ENCODE data around the gene FAM78B. TPM values are rescaled to one million over a fixed set of nuclear protein-coding genes. Genes with fewer than 3 reads are reported as not detected.

Gene FAM78B, protein sequence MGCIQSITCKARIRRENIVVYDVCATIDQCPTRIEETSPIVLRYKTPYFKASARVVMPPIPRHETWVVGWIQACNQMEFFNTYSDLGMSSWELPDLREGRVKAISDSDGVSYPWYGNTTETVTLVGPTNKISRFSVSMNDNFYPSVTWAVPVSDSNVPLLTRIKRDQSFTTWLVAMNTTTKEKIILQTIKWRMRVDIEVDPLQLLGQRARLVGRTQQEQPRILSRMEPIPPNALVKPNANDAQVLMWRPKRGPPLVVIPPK
- total RNA-seq (ENCODE audit: unreplicated experiment): 66.0 TPM
- long read RNA-seq, partial matches to known transcripts: 0 of 8 reads
- long read RNA-seq, other reads (novel, unspliced or antisense): 7 of 8 reads

DNA sequence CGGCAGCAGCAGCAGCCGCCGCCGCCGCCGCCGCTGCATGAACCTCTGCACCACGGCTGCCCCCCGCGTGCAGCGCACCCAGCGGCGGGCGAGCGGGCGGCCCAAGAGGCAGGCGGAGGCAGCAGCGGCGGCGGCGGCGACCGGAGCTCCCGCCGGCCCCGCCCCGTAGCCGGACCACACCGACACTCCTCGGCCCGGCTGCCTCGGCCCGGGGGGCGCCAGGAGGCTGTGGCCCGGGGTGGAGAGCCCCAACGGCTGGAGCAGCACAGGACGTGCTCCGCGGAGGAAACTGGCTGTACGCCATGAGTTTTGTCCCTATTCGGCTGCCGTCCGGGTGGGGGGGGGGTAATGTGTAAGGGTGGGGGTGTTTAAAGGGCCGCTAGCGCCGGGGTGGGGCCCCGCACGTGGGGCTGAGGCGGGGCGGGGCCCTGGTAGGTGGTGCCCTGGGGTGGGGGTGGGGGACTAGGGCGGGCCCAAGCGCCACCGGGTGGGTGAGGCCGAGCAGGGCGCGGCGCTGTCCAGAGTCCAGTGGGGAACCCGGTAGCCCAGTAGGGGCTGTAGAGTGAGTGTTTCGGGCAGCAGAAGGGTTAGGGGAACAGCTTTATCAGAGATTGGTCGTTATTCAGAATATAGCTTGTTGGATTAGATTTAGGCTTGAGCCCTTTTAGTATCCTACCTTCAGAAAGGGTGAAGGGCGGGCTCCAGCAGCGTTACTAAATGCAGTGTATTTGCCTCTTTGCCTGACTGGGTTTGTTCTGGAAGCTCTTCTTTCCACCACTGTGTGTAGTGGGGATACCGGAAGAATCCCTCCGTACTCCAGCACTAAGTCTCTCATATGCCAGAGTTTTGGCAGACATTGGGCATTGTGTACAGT lies at the start of gene FAM78B:
Gene FAM78B (minus strand): TSS at position 304 of the 874 bp plus-strand sequence. CDS start 753 bp downstream, outside the sequence.
- peaks cover 11% of the 10 kb centered on the region for H3K27me3 Mint-ChIP-seq (ENCODE audit: unreplicated experiment)
- peak within 1 kb of the TSS; percentile 97 for H3K4me3 Mint-ChIP-seq (ENCODE audit: unreplicated experiment)
- no peaks in the 10 kb centered on the region for H3K36me3 Mint-ChIP-seq (ENCODE audit: unreplicated experiment)
- peaks cover 31% of the 10 kb centered on the region for H3K4me1 Mint-ChIP-seq (ENCODE audit: low read depth, unreplicated experiment)
- H3K27ac Mint-ChIP-seq (ENCODE audit: unreplicated experiment): peak within 1 kb of the TSS; percentile 94
- TF ChIP-seq, protein P1, sequence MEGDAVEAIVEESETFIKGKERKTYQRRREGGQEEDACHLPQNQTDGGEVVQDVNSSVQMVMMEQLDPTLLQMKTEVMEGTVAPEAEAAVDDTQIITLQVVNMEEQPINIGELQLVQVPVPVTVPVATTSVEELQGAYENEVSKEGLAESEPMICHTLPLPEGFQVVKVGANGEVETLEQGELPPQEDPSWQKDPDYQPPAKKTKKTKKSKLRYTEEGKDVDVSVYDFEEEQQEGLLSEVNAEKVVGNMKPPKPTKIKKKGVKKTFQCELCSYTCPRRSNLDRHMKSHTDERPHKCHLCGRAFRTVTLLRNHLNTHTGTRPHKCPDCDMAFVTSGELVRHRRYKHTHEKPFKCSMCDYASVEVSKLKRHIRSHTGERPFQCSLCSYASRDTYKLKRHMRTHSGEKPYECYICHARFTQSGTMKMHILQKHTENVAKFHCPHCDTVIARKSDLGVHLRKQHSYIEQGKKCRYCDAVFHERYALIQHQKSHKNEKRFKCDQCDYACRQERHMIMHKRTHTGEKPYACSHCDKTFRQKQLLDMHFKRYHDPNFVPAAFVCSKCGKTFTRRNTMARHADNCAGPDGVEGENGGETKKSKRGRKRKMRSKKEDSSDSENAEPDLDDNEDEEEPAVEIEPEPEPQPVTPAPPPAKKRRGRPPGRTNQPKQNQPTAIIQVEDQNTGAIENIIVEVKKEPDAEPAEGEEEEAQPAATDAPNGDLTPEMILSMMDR (IDR thresholded peaks at IDR 0.05; ENCODE audit: partially characterized antibody, unreplicated experiment): no peak
- peak; percentile 82 for DNase-seq
- H3K9me3 Mint-ChIP-seq (ENCODE audit: unreplicated experiment): peaks cover 14% of the 10 kb centered on the region

GRCh38 chr1:166202546-166202945 lies 35.7 kb upstream of the FAM78B start:
- Mint-ChIP-seq H3K9me3 (ENCODE audit: unreplicated experiment) (no peaks in the 10 kb centered on the region), H3K4me1 (ENCODE audit: low read depth, unreplicated experiment) (no peaks in the 10 kb centered on the region), H3K27ac (ENCODE audit: unreplicated experiment) (no peak overlapping the region), H3K4me3 (ENCODE audit: unreplicated experiment) (no peak overlapping the region), H3K36me3 (ENCODE audit: unreplicated experiment) (no peaks in the 10 kb centered on the region), H3K27me3 (ENCODE audit: unreplicated experiment) (no peaks in the 10 kb centered on the region)
- DNase-seq: no peak
- TF ChIP-seq, protein P1 (IDR thresholded peaks at IDR 0.05; ENCODE audit: partially characterized antibody, unreplicated experiment): no peak

DNA sequence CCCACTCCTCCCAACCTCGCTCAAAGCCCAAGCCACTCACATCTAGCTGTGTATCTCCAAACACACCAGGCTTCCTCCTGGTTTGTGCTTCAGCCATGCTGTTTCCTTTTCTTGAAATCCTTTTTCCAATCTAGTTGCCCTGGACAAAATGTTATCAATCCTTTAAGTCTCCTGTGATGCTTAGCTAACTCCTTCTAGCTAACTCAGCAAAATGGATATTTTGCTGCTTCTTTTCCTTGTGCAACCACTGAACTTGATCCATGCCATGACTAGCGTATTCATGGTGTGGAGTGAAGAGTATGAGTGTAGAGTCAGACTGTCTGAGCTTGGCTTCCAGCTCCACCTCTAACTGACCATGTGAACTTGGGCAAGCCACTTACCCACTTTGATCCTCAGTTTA lies 33.9 kb upstream of the FAM78B start:
- no peak overlapping the region for H3K27ac Mint-ChIP-seq (ENCODE audit: unreplicated experiment)
- no peaks in the 10 kb centered on the region for H3K36me3 Mint-ChIP-seq (ENCODE audit: unreplicated experiment)
- H3K27me3 Mint-ChIP-seq (ENCODE audit: unreplicated experiment): no peaks in the 10 kb centered on the region
- DNase-seq: no peak
- no peak overlapping the region for H3K4me3 Mint-ChIP-seq (ENCODE audit: unreplicated experiment)
- H3K4me1 Mint-ChIP-seq (ENCODE audit: low read depth, unreplicated experiment): no peaks in the 10 kb centered on the region
- TF ChIP-seq, protein P1 (IDR thresholded peaks at IDR 0.05; ENCODE audit: partially characterized antibody, unreplicated experiment): no peak
- H3K9me3 Mint-ChIP-seq (ENCODE audit: unreplicated experiment): no peaks in the 10 kb centered on the region

DNA sequence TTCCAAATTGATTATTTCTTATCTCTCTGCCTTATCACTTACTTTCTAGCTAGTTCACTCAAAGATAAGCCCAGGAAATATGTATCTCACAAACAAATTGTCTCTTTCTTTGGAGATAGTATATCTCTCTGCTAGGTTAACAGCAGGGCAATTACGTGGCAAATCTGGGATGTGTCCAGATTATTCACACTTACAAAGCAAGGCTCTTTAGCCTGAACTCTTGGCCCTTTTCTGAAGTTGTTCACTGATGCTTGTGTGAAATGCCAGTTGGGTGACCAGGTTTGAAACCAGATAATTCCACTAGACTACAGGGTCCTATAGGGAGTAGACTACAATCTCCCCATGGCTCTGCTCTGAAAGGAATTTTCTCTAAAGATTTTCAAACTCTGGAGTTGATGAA lies 30.8 kb upstream of the FAM78B start:
- Mint-ChIP-seq H3K4me1 (ENCODE audit: low read depth, unreplicated experiment) (peaks cover 5% of the 10 kb centered on the region), H3K27me3 (ENCODE audit: unreplicated experiment) (no peaks in the 10 kb centered on the region), H3K36me3 (ENCODE audit: unreplicated experiment) (no peaks in the 10 kb centered on the region), H3K9me3 (ENCODE audit: unreplicated experiment) (no peaks in the 10 kb centered on the region), H3K27ac (ENCODE audit: unreplicated experiment) (no peak overlapping the region), H3K4me3 (ENCODE audit: unreplicated experiment) (no peak overlapping the region)
- no peak for DNase-seq
- TF ChIP-seq, protein P1 (IDR thresholded peaks at IDR 0.05; ENCODE audit: partially characterized antibody, unreplicated experiment): no peak
